Liver (tissue), 9 donors: ENCODE measurements around the gene ALDH6A1. TPM values are rescaled to one million over a fixed set of nuclear protein-coding genes. Genes with fewer than 3 reads are reported as not detected.

Experiments
- DNase-seq: peaks from one replicate; pipeline ENCODE4 v3.0.0-alpha.2; 2017; ENCODE audit warnings: low spot score
- H3K27ac ChIP-seq, 2 donors: one replicate each; pipeline ENCODE4 v1.7.0; 2013; ENCODE audit warnings: inconsistent platforms in 2 of 2, low read length in 2 of 2, control low read depth in 1 of 2, low read depth in 1 of 2, mild to moderate bottlenecking in 1 of 2
- H3K27me3 ChIP-seq, 4 donors: one replicate each; pipeline versions ENCODE4 v1.6.1 to v1.7.0; 2013; ENCODE audit warnings: low read length in 3 of 4, inconsistent platforms in 1 of 4, mild to moderate bottlenecking in 1 of 4, moderate library complexity in 1 of 4; ENCODE audit not compliant: control insufficient read depth in 4 of 4, insufficient read depth in 4 of 4
- H3K36me3 ChIP-seq, 4 donors: one replicate each; pipeline versions ENCODE4 v1.6.1 to v1.7.0; 2013; ENCODE audit warnings: low read length in 3 of 4, mild to moderate bottlenecking in 3 of 4, low read depth in 1 of 4, moderate library complexity in 1 of 4; ENCODE audit not compliant: control insufficient read depth in 4 of 4, insufficient read depth in 3 of 4
- H3K4me1 ChIP-seq, 4 donors: one replicate each; pipeline versions ENCODE4 v1.6.1 to v1.7.0; 2013; ENCODE audit warnings: low read length in 3 of 4, mild to moderate bottlenecking in 3 of 4, moderate library complexity in 1 of 4; ENCODE audit not compliant: control insufficient read depth in 4 of 4, insufficient read depth in 4 of 4
- H3K4me3 ChIP-seq, 3 donors: one replicate each; pipeline versions ENCODE4 v1.6.1 to v1.7.0; 2013; ENCODE audit warnings: low read length in 3 of 3, control low read depth in 1 of 3, low read depth in 1 of 3, mild to moderate bottlenecking in 1 of 3
- H3K9ac ChIP-seq, 2 donors: one replicate each; pipeline ENCODE4 v1.7.0; 2013; ENCODE audit warnings: low read length in 2 of 2, mild to moderate bottlenecking in 2 of 2, moderate library complexity in 2 of 2, control low read depth in 1 of 2, low read depth in 1 of 2
- H3K9me3 ChIP-seq, 4 donors: one replicate each; pipeline versions ENCODE4 v1.6.1 to v1.7.0; 2013; ENCODE audit warnings: low read length in 3 of 4; ENCODE audit not compliant: control insufficient read depth in 4 of 4
- ATF3 ChIP-seq: IDR thresholded peaks from 2 replicates; pipeline ENCODE4 v1.6.1; 2016; ENCODE audit warnings: antibody characterized with exemption
- CTCF ChIP-seq: fragments of 150-350 bp; IDR thresholded peaks from 2 replicates; pipeline ENCODE4 v1.5.1; 2017; ENCODE audit warnings: improper control_type of control experiment, low read depth, low read length; ENCODE audit not compliant: missing input control
- EGR1 ChIP-seq, 2 donors: IDR thresholded peaks; 2 replicates each; pipeline ENCODE4 v1.6.1; 2016 to 2018; ENCODE audit warnings: antibody characterized with exemption in 2 of 2, low read depth in 2 of 2
- FOXA1 ChIP-seq: IDR thresholded peaks from 2 replicates; pipeline ENCODE4 v1.6.1; 2016; ENCODE audit warnings: antibody characterized with exemption
- FOXA2 ChIP-seq: IDR thresholded peaks from 2 replicates; pipeline ENCODE4 v1.6.1; 2016; ENCODE audit warnings: antibody characterized with exemption
- GABPA ChIP-seq, 2 donors: IDR thresholded peaks in 1 of 2; conservative IDR thresholded peaks in 1 of 2; 2 replicates each; pipeline ENCODE4 v1.6.1; 2016; ENCODE audit warnings: antibody characterized with exemption in 2 of 2, mild to moderate bottlenecking in 1 of 2, moderate library complexity in 1 of 2
- HNF4A ChIP-seq, 2 donors: conservative IDR thresholded peaks; 2 replicates each; pipeline ENCODE4 v1.6.1; 2016; ENCODE audit warnings: antibody characterized with exemption in 2 of 2, mild to moderate bottlenecking in 2 of 2
- HNF4G ChIP-seq: IDR thresholded peaks from 2 replicates; pipeline ENCODE4 v1.6.1; 2016; ENCODE audit warnings: antibody characterized with exemption
- JUND ChIP-seq, 2 donors: IDR thresholded peaks; 2 replicates each; pipeline ENCODE4 v1.6.1; 2016; ENCODE audit warnings: antibody characterized with exemption in 2 of 2
- MAX ChIP-seq: IDR thresholded peaks from 2 replicates; pipeline ENCODE4 v1.6.1; 2016; ENCODE audit warnings: antibody characterized with exemption
- NR2F2 ChIP-seq: IDR thresholded peaks from 2 replicates; pipeline ENCODE4 v1.6.1; 2016; ENCODE audit warnings: antibody characterized with exemption
- RAD21 ChIP-seq, 2 donors: IDR thresholded peaks; 2 replicates each; pipeline ENCODE4 v1.6.1; 2016; ENCODE audit warnings: antibody characterized with exemption in 2 of 2, mild to moderate bottlenecking in 2 of 2
- REST ChIP-seq: IDR thresholded peaks from 2 replicates; pipeline ENCODE4 v1.6.1; 2016; ENCODE audit warnings: antibody characterized with exemption, mild to moderate bottlenecking
- RXRA ChIP-seq, 2 donors: IDR thresholded peaks; 2 replicates each; pipeline ENCODE4 v1.6.1; 2017 to 2018; ENCODE audit warnings: antibody characterized with exemption in 2 of 2, mild to moderate bottlenecking in 1 of 2
- TAF1 ChIP-seq: conservative IDR thresholded peaks from 2 replicates; pipeline ENCODE4 v1.6.1; 2016; ENCODE audit warnings: antibody characterized with exemption, mild to moderate bottlenecking
- YY1 ChIP-seq: IDR thresholded peaks from 2 replicates; pipeline ENCODE4 v1.6.1; 2016; ENCODE audit warnings: antibody characterized with exemption, mild to moderate bottlenecking
- ZBTB33 ChIP-seq: IDR thresholded peaks from 2 replicates; pipeline ENCODE4 v1.6.1; 2016; ENCODE audit warnings: antibody characterized with exemption
- WGBS: extraction: QIAGEN DNeasy Blood & Tissue Kit; methylation state at CpG from one replicate; pipeline ENCODE4 v1.1.7; 2013; 5-methylcytosine and 5-hydroxymethylcytosine counted together
- polyA plus RNA-seq, 2 donors: library from polyadenylated mRNA; stranded (reverse) in 1 of 2; unstranded in 1 of 2; fragments of 200-250 nt in 1 of 2; fragments of >200 nt in 1 of 2; fragmentation: Nextera tagmentation in 1 of 2; extraction: Ambion mirVana in 1 of 2; gene quantifications; one replicate each; pipeline versions ENCODE4 v1.2.1 to v1.2.3, GENCODE V29; 2013 to 2015
- total RNA-seq, 2 donors: library from RNA; depleted of rRNA; stranded (reverse); fragments of >200 nt; gene quantifications; one replicate each; pipeline ENCODE4 v1.2.3, GENCODE V29; 2014
- donor health status: healthy.
- donor health status: healthy.
- donor health status: healthy.
- donor health status: healthy.
- donor health status: healthy.

The ALDH6A1 gene
- total and polyA plus RNA-seq, 4 donors: 114 to 183 (median 155) TPM

- H3K36me3 ChIP-seq: no peaks in the 10 kb centered on the region
- TF ChIP-seq HNF4G: no peak
- TF ChIP-seq CTCF: no peak
- no peak for TF ChIP-seq ZBTB33
- TF ChIP-seq FOXA2: no peak
- no peak for TF ChIP-seq MAX
- no peak for TF ChIP-seq JUND (IDR thresholded peaks at IDR 0.05)
- no peak for TF ChIP-seq EGR1 (IDR thresholded peaks at IDR 0.05; ENCODE audit: low read depth in 2 of 2)
- TF ChIP-seq YY1: no peak
- TF ChIP-seq GABPA (IDR thresholded peaks at IDR 0.05 in 1 of 2, conservative IDR thresholded peaks at IDR 0.05 in 1 of 2): no peak
- TF ChIP-seq TAF1: no peak
- TF ChIP-seq NR2F2: no peak
- TF ChIP-seq RXRA (IDR thresholded peaks at IDR 0.05): no peak
- no peak for TF ChIP-seq HNF4A (conservative IDR thresholded peaks at IDR 0.05)
- no peak for TF ChIP-seq FOXA1
- no peak for TF ChIP-seq REST
- no peak overlapping the region for H3K4me3 ChIP-seq
- no peaks in the 10 kb centered on the region for H3K4me1 ChIP-seq
- no peaks in the 10 kb centered on the region for H3K27me3 ChIP-seq
- no peak overlapping the region for H3K27ac ChIP-seq
- DNase-seq: no peak
- H3K9me3 ChIP-seq: no peaks in the 10 kb centered on the region
- no peak overlapping the region for H3K9ac ChIP-seq
- 98% methylated on average over 1 of the region's 1 CpG for WGBS
Observed at GRCh38 chr14:74127634-74128033, 43.4 kb upstream of the ALDH6A1 start.

GRCh38 chr14:74126315-74127013, 42.2 kb upstream of the ALDH6A1 start:
- Histone ChIP-seq H3K9ac (no peak overlapping the region), H3K36me3 (no peaks in the 10 kb centered on the region), H3K27me3 (no peaks in the 10 kb centered on the region), H3K27ac (no peak overlapping the region), H3K9me3 (no peaks in the 10 kb centered on the region), H3K4me1 (no peaks in the 10 kb centered on the region), H3K4me3 (no peak overlapping the region)
- 100% methylated on average over 1 of the region's 1 CpG for WGBS
- no peak for DNase-seq
- TF ChIP-seq HNF4A (conservative IDR thresholded peaks at IDR 0.05) (no peak), MAX (no peak), FOXA2 (no peak), ATF3 (no peak), RAD21 (IDR thresholded peaks at IDR 0.05) (no peak), EGR1 (IDR thresholded peaks at IDR 0.05; ENCODE audit: low read depth in 2 of 2) (no peak), RXRA (IDR thresholded peaks at IDR 0.05) (no peak), YY1 (no peak), HNF4G (no peak), GABPA (IDR thresholded peaks at IDR 0.05 in 1 of 2, conservative IDR thresholded peaks at IDR 0.05 in 1 of 2) (no peak), REST (no peak)
